Fibroblast of lung (primary cell): ENCODE data around the gene ERH.

Experiments used
- CTCF ChIP-seq, 2 donors: IDR thresholded peaks in 1 of 2; conservative IDR thresholded peaks in 1 of 2; 1 replicate in 1 of 2; 2 replicates in 1 of 2; pipeline ENCODE4 v1.5.1; 2011 to 2012; ENCODE audit warnings: low read length in 2 of 2, control low read depth in 1 of 2, inconsistent platforms in 1 of 2, low read depth in 1 of 2, mild to moderate bottlenecking in 1 of 2
- EZH2 ChIP-seq: IDR thresholded peaks from 2 replicates; pipeline ENCODE4 v1.5.1; 2012; ENCODE audit warnings: low read length, control low read depth, mild to moderate bottlenecking; ENCODE audit errors: missing control alignments

- TF ChIP-seq CTCF (conservative IDR thresholded peaks at IDR 0.05 in 1 of 2, IDR thresholded peaks at IDR 0.05 in 1 of 2; ENCODE audit: low read depth in 1 of 2, low read length in 2 of 2) (no peak), EZH2 (no peak)
Measured at GRCh38 chr14:69354383-69355153, 43.5 kb downstream of the ERH start.
